Measurements from ENCODE around the gene KCNJ2.

GRCh38 chr17:70165383-70165782 lies 3.9 kb upstream of the KCNJ2 start:
- no peak for TF ChIP-seq CTCF (IDR thresholded peaks at IDR 0.05; ENCODE audit: borderline replicate concordance, extremely low read depth, low read length, poor library complexity, severe bottlenecking)
- TF ChIP-seq EZH2 (IDR thresholded peaks at IDR 0.05; ENCODE audit: borderline replicate concordance, low read depth, low read length, severe bottlenecking): no peak

Measured in DND-41 (cell line).